Upper lobe of left lung (tissue), 4 donors: Measurements from ENCODE around the gene CNP.

Experiments
- CTCF ChIP-seq, 6 experiments: fragments of 450-650 bp in 4 of 6; fragments of 200-600 bp in 2 of 6; sonication (generic) in 2 of 6; IDR thresholded peaks; one replicate each; pipeline ENCODE4 v1.5.1; 2016 to 2019; ENCODE audit warnings: antibody characterized with exemption in 6 of 6
- EP300 ChIP-seq, 4 donors: sonication (generic); formaldehyde crosslinking; IDR thresholded peaks; one replicate each; pipeline ENCODE4 v1.5.1; 2017; ENCODE audit warnings: antibody characterized with exemption in 4 of 4, control low read depth in 2 of 4

- peak; percentile 74 to 88 (median 82) for TF ChIP-seq CTCF (IDR thresholded peaks at IDR 0.05)
- TF ChIP-seq EP300 (IDR thresholded peaks at IDR 0.05): no peak
Observed at GRCh38 chr17:41962768-41963434, 3.7 kb upstream of the CNP start.
